ENCODE measurements around the gene CYP27B1.

The CYP27B1 gene

DNA sequence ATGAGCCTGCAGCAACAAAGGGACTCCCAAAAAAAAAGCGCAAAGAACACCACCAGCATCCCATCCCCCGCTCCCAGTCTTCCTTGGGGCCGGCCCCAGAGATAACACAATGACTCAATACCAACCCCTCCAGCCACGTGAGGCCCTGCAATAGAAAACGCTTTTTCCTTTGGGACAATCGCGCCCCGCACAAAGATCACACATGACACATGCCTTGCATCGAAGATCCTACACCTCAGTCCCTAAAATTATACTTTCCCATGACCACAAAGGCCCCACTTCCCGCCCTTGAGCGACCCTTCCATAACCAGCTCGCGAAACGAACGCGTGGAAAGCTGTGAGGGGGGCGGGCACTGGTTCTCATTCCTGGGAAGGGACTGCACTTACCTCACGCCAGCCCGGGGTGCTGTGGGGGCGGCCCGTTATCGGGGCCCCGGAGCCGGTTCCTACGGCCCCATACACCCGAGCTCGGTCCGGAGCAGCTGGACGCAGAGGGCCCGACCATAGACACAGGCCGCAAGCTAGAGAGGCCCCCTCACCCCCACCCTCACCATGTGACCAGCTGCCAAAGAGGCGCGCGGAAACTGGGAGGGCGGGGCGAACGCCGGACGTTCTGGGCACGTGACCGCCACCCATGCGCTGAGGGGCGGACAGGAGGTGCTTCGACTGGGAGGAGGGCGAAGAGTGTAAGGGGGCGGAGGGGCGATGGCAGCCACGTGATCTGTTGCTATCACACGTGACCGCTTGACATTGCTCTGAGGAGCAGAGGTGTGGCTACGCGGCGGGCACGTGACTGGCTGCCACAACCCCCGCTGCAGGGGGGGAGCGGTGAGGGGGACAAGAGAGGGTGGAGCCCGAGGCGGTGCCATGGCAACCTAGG lies 14.8 kb downstream of the CYP27B1 start, which contains the start of gene CDK4:
TSS of gene CDK4 (minus strand) at position 523 of the 880 bp plus-strand sequence. CDS start 593 bp downstream, outside the sequence.
- TF ChIP-seq TEAD4 (IDR thresholded peaks at IDR 0.05): peak; percentile 24
- no peak for TF ChIP-seq CEBPB (IDR thresholded peaks at IDR 0.05)
- peak; percentile 34; the same call in 1 of the 2 replicates for TF ChIP-seq NFIC (IDR thresholded peaks at IDR 0.05)
- TF ChIP-seq EGR1 (IDR thresholded peaks at IDR 0.05): no peak; the same call in 1 of the 2 replicates
- TF ChIP-seq ZBTB7A (IDR thresholded peaks at IDR 0.05; ENCODE audit: low read depth): no peak
- TF ChIP-seq RAD21 (IDR thresholded peaks at IDR 0.05; ENCODE audit: low read depth): no peak
- peak; percentile 68; the same call in 1 of the 2 replicates for TF ChIP-seq EP300 (IDR thresholded peaks at IDR 0.05; ENCODE audit: borderline replicate concordance)
- TF ChIP-seq MAX (IDR thresholded peaks at IDR 0.05): peak; percentile 96
- TF ChIP-seq YY1 (IDR thresholded peaks at IDR 0.05; ENCODE audit: low read depth): peak; percentile 51; the same call in 1 of the 2 replicates
- TF ChIP-seq CREB1 (IDR thresholded peaks at IDR 0.05; ENCODE audit: low read depth): no peak; the same call in 1 of the 2 replicates
- TF ChIP-seq FOXM1 (IDR thresholded peaks at IDR 0.05; ENCODE audit: borderline replicate concordance, low read depth): no peak
- TF ChIP-seq TCF12 (IDR thresholded peaks at IDR 0.05; ENCODE audit: low read depth): peak; percentile 76; the same call in 1 of the 2 replicates
- TF ChIP-seq TAF1 (IDR thresholded peaks at IDR 0.05; ENCODE audit: low read depth): peak; percentile 96
- peak; percentile 99 for TF ChIP-seq USF1 (IDR thresholded peaks at IDR 0.05)
- TF ChIP-seq REST (IDR thresholded peaks at IDR 0.05; ENCODE audit: low read depth): no peak

GRCh38 chr12:57751432-57751787 lies 15.5 kb downstream of the CYP27B1 start:
- no peak for TF ChIP-seq EGR1 (IDR thresholded peaks at IDR 0.05)
- no peak for TF ChIP-seq NFIC (IDR thresholded peaks at IDR 0.05)
- TF ChIP-seq YY1 (IDR thresholded peaks at IDR 0.05; ENCODE audit: low read depth): no peak
- no peak for TF ChIP-seq TAF1 (IDR thresholded peaks at IDR 0.05; ENCODE audit: low read depth)
- TF ChIP-seq MAX (IDR thresholded peaks at IDR 0.05): no peak
- no peak for TF ChIP-seq REST (IDR thresholded peaks at IDR 0.05; ENCODE audit: low read depth)
- TF ChIP-seq CEBPB (IDR thresholded peaks at IDR 0.05): no peak
- no peak for TF ChIP-seq USF1 (IDR thresholded peaks at IDR 0.05)
- TF ChIP-seq RAD21 (IDR thresholded peaks at IDR 0.05; ENCODE audit: low read depth): no peak
- no peak for TF ChIP-seq FOXM1 (IDR thresholded peaks at IDR 0.05; ENCODE audit: borderline replicate concordance, low read depth)

DNA sequence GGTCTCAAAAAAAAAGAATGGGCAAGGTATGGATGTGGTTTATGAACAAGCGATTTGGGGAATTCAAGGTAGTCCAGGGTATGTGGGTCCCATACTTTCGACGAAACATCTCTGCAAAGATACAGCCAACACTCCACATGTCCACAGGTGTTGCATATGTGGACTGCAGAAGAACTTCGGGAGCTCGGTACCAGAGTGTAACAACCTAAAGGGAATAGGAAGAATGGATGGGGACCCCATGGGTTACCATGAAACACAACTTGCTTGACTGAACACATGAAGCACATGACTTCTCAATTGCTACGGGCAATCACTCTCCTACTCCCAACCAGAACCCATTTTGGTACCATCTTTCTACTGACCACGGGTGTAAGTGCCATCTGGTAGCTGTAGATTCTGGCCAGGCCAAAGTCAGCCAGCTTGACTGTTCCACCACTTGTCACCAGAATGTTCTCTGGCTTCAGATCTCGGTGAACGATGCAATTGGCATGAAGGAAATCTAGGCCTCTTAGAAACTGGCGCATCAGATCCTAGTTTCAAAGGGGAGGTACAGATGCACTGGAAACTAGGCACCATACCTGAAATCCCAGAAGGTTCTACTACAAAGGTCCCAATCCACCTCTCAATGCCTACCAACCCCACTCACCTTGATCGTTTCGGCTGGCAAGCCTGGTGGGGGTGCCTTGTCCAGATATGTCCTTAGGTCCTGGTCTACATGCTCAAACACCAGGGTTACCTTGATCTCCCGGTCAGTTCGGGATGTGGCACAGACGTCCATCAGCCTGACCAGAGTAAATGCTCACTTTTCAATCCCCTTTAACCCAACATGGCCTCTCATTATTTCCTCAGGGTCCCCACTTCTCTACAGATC lies 16.1 kb downstream of the CYP27B1 start:
- TF ChIP-seq NFIC (IDR thresholded peaks at IDR 0.05) (no peak), RAD21 (IDR thresholded peaks at IDR 0.05; ENCODE audit: low read depth) (no peak), ZBTB7A (IDR thresholded peaks at IDR 0.05; ENCODE audit: low read depth) (no peak), FOXM1 (IDR thresholded peaks at IDR 0.05; ENCODE audit: borderline replicate concordance, low read depth) (no peak), EGR1 (IDR thresholded peaks at IDR 0.05) (no peak), USF1 (IDR thresholded peaks at IDR 0.05) (no peak), CREB1 (IDR thresholded peaks at IDR 0.05; ENCODE audit: low read depth) (no peak), REST (IDR thresholded peaks at IDR 0.05; ENCODE audit: low read depth) (no peak), TCF12 (IDR thresholded peaks at IDR 0.05; ENCODE audit: low read depth) (no peak), EP300 (IDR thresholded peaks at IDR 0.05; ENCODE audit: borderline replicate concordance) (no peak), YY1 (IDR thresholded peaks at IDR 0.05; ENCODE audit: low read depth) (no peak), CEBPB (IDR thresholded peaks at IDR 0.05) (no peak), TEAD4 (IDR thresholded peaks at IDR 0.05) (no peak), MAX (IDR thresholded peaks at IDR 0.05) (no peak)

Data from Ishikawa (cell line).